H1 (cell line): Measurements from ENCODE around the gene ANKDD1A. TPM values are rescaled to one million over a fixed set of nuclear protein-coding genes. Genes with fewer than 3 reads are reported as not detected.

ENCODE experiments used
- polyA plus RNA-seq, 7 experiments: library from polyadenylated mRNA; depleted of rRNA in 3 of 7; stranded (reverse) in 5 of 7; unstranded in 2 of 7; fragments of >200 nt in 5 of 7; fragments of 200-250 nt in 2 of 7; gene quantifications; 1 replicate in 5 of 7; 2 replicates in 1 of 7; 4 replicates in 1 of 7; pipeline versions ENCODE4 v1.2.1 to v1.2.3, GENCODE V29; 2011 to 2013; ENCODE audit warnings: missing spikeins in 2 of 7, mixed read lengths in 2 of 7
- total RNA-seq: library from RNA; stranded (reverse); fragmentation: NEBNext Ultra II Directional; extraction: Animal tissue kit (Norgen Biotek cat#: 25700); gene quantifications from 2 replicates; pipeline ENCODE4 v1.2.1, GENCODE V29; 2021
- TF ChIP-seq, protein P1 (sequence below), 3 experiments: IDR thresholded peaks; 1 replicate in 2 of 3; 2 replicates in 1 of 3; pipeline versions ENCODE4 v1.5.1 to v1.6.1; 2011; ENCODE audit warnings: low read length in 3 of 3, mild to moderate bottlenecking in 3 of 3, inconsistent platforms in 2 of 3, low read depth in 1 of 3, moderate library complexity in 1 of 3; ENCODE audit not compliant: insufficient read depth in 1 of 3; ENCODE audit errors: control extremely low read depth in 1 of 3
- TF ChIP-seq, protein P2 (sequence below): IDR thresholded peaks from 2 replicates; pipeline ENCODE4 v1.6.1; 2012; ENCODE audit warnings: inconsistent platforms

ANKDD1A gene
- total and polyA plus RNA-seq, 2 of the 8 experiments (the other 6 are each of a cell fraction or from before 2014, with no cell fraction given) = 4.1 to 5.0 TPM

DNA sequence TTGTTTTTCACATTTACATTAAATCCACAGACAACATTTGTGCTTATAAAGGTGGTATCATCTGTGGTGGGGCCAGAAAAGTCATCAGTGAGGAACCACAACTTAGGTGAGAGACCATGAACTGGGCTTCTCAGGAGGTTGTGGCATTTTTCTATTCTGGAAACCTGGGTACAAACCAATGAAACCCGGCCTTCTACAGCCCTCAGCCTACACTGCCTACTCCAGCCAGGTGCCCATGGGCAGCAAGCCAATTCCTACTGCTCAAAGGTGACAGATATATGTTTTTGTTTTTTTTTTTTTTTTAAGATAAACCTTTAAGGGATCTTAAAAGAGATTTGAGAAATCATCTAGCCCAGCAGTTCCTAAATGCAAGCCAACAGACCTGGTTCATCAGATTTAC is 57.7 kb downstream of the ANKDD1A start (continued):
- TF ChIP-seq, protein P1, sequence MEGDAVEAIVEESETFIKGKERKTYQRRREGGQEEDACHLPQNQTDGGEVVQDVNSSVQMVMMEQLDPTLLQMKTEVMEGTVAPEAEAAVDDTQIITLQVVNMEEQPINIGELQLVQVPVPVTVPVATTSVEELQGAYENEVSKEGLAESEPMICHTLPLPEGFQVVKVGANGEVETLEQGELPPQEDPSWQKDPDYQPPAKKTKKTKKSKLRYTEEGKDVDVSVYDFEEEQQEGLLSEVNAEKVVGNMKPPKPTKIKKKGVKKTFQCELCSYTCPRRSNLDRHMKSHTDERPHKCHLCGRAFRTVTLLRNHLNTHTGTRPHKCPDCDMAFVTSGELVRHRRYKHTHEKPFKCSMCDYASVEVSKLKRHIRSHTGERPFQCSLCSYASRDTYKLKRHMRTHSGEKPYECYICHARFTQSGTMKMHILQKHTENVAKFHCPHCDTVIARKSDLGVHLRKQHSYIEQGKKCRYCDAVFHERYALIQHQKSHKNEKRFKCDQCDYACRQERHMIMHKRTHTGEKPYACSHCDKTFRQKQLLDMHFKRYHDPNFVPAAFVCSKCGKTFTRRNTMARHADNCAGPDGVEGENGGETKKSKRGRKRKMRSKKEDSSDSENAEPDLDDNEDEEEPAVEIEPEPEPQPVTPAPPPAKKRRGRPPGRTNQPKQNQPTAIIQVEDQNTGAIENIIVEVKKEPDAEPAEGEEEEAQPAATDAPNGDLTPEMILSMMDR (IDR thresholded peaks at IDR 0.05; ENCODE audit: control extremely low read depth in 1 of 3, insufficient read depth in 1 of 3, low read depth in 1 of 3, low read length in 3 of 3) = no peak
- TF ChIP-seq, protein P2, sequence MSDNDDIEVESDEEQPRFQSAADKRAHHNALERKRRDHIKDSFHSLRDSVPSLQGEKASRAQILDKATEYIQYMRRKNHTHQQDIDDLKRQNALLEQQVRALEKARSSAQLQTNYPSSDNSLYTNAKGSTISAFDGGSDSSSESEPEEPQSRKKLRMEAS = no peak
